IMR-90 (cell line): Measurements from ENCODE around the gene CA4. TPM values are rescaled to one million over a fixed set of nuclear protein-coding genes. Genes with fewer than 3 reads are reported as not detected.

Source experiments
- ATAC-seq: fragments of 200-7000 bp; cut with Tn5 transposase; 2 replicates; pipeline ENCODE4 v1.9.1; 2020; ENCODE audit warnings: low read depth, mild to moderate bottlenecking, moderate library complexity
- BruUV-seq: library from RNA; stranded (reverse); fragments of 400-500 nt; replicated peaks from 2 replicates; lab custom pipeline; 2021; lab: Mats Ljungman, UMichigan
- CTCF ChIA-PET: fragments of 300-600 bp; formaldehyde crosslinking; extraction: SDS; loops from one replicate; lab custom pipeline; 2021; ENCODE audit warnings: antibody characterized with exemption; lab: Yijun Ruan, JAX
- POLR2A ChIA-PET: fragments of 300-600 bp; sonication (Branson Sonifier 250); formaldehyde crosslinking; loops from one replicate; lab custom pipeline; 2022; ENCODE audit warnings: antibody characterized with exemption; ENCODE audit not compliant: unreplicated experiment; lab: Charles Lee
- DNase-seq: peaks from one replicate; pipeline ENCODE4 v3.0.0; 2013
- H2AFZ ChIP-seq: replicated peaks from 2 replicates; pipeline ENCODE3; 2013; ENCODE audit warnings: low read length, mild to moderate bottlenecking; ENCODE audit not compliant: poor library complexity
- H2AK5ac ChIP-seq: 2 replicates; pipeline ENCODE4 v1.6.1; 2013; ENCODE audit warnings: low read depth, low read length, inconsistent platforms
- H2AK9ac ChIP-seq: replicated peaks from 2 replicates; pipeline ENCODE3; 2013; ENCODE audit warnings: mild to moderate bottlenecking, low read depth, low read length, moderate library complexity; ENCODE audit not compliant: poor library complexity
- H2BK120ac ChIP-seq: 2 replicates; pipeline ENCODE4 v1.6.1; 2013; ENCODE audit warnings: low read depth, low read length, inconsistent platforms
- H2BK15ac ChIP-seq: 3 replicates; pipeline ENCODE4 v1.6.1; 2013; ENCODE audit warnings: low read depth, low read length, inconsistent platforms
- H2BK20ac ChIP-seq: 2 replicates; pipeline ENCODE4 v1.6.1; 2013; ENCODE audit warnings: low read depth, mild to moderate bottlenecking, inconsistent platforms, low read length, moderate library complexity
- H2BK5ac ChIP-seq: 2 replicates; pipeline ENCODE4 v1.6.1; 2013; ENCODE audit warnings: mild to moderate bottlenecking, low read depth, low read length, inconsistent platforms; ENCODE audit not compliant: poor library complexity, severe bottlenecking
- H3K14ac ChIP-seq: replicated peaks from 2 replicates; pipeline ENCODE4 v1.6.1; 2013; ENCODE audit warnings: low read depth, low read length, inconsistent platforms
- H3K18ac ChIP-seq: 2 replicates; pipeline ENCODE4 v1.6.1; 2013; ENCODE audit warnings: low read depth, low read length, control low read depth
- H3K23ac ChIP-seq: 2 replicates; pipeline ENCODE4 v1.6.1; 2013; ENCODE audit warnings: low read depth, low read length, inconsistent platforms
- H3K27ac ChIP-seq: 2 replicates; pipeline ENCODE4 v1.5.1; 2013; ENCODE audit warnings: mild to moderate bottlenecking, control low read depth, low read length; ENCODE audit not compliant: insufficient read depth
- H3K27me3 ChIP-seq: 2 replicates; pipeline ENCODE4 v1.6.1; 2013; ENCODE audit warnings: low read length; ENCODE audit not compliant: control insufficient read depth, insufficient read depth
- H3K36me3 ChIP-seq: 2 replicates; pipeline ENCODE4 v1.6.1; 2013; ENCODE audit warnings: low read length, mixed read lengths; ENCODE audit not compliant: control insufficient read depth, insufficient read depth
- H3K4ac ChIP-seq: 2 replicates; pipeline ENCODE4 v1.6.1; 2013; ENCODE audit warnings: low read depth, low read length, inconsistent platforms
- H3K4me1 ChIP-seq: 2 replicates; pipeline ENCODE4 v1.6.1; 2013; ENCODE audit warnings: low read length, mixed read lengths; ENCODE audit not compliant: control insufficient read depth, insufficient read depth
- H3K4me2 ChIP-seq: 2 replicates; pipeline ENCODE4 v1.6.1; 2013; ENCODE audit warnings: low read depth, mild to moderate bottlenecking, control low read depth, low read length, moderate library complexity
- H3K4me3 ChIP-seq: 2 replicates; pipeline ENCODE4 v1.5.1; 2013; ENCODE audit warnings: low read depth, mild to moderate bottlenecking, control low read depth, low read length, moderate library complexity; ENCODE audit not compliant: insufficient read depth
- H3K56ac ChIP-seq: 2 replicates; pipeline ENCODE4 v1.6.1; 2013; ENCODE audit warnings: low read length, inconsistent platforms; ENCODE audit not compliant: insufficient read depth; ENCODE audit errors: extremely low read depth
- H3K79me1 ChIP-seq, 2 experiments: 2 replicates each; pipeline ENCODE4 v1.6.1; 2013; ENCODE audit warnings: low read length in 2 of 2, inconsistent platforms in 1 of 2, low read depth in 1 of 2
- H3K9ac ChIP-seq: 2 replicates; pipeline ENCODE4 v1.6.1; 2013; ENCODE audit warnings: low read depth, low read length, control low read depth
- H3K9me1 ChIP-seq: 2 replicates; pipeline ENCODE4 v1.6.1; 2013; ENCODE audit warnings: low read length, inconsistent platforms; ENCODE audit not compliant: insufficient read depth
- H3K9me3 ChIP-seq: 2 replicates; pipeline ENCODE4 v1.6.1; 2013; ENCODE audit warnings: low read length; ENCODE audit not compliant: control insufficient read depth, insufficient read depth
- H4K20me1 ChIP-seq: 2 replicates; pipeline ENCODE4 v1.6.1; 2013; ENCODE audit warnings: low read length, inconsistent platforms; ENCODE audit not compliant: insufficient read depth
- H4K5ac ChIP-seq: 2 replicates; pipeline ENCODE4 v1.6.1; 2013; ENCODE audit warnings: mild to moderate bottlenecking, low read depth, low read length, control low read depth
- H4K8ac ChIP-seq, 2 experiments: 2 replicates each; pipeline ENCODE4 v1.6.1; 2013; ENCODE audit warnings: low read depth in 2 of 2, low read length in 2 of 2, control low read depth in 1 of 2, inconsistent platforms in 1 of 2
- H4K91ac ChIP-seq: 2 replicates; pipeline ENCODE4 v1.6.1; 2013; ENCODE audit warnings: low read depth, low read length, inconsistent platforms; ENCODE audit not compliant: insufficient read depth
- BHLHE40 ChIP-seq: fragments of 150-350 bp; IDR thresholded peaks from 2 replicates; pipeline ENCODE4 v1.6.1; 2016; ENCODE audit warnings: mild to moderate bottlenecking, low read depth, low read length
- CEBPB ChIP-seq: IDR thresholded peaks from 2 replicates; pipeline ENCODE4 v1.6.1; 2012; ENCODE audit warnings: low read depth, low read length, improper control_type of control experiment
- CHD1 ChIP-seq: IDR thresholded peaks from 2 replicates; pipeline ENCODE4 v1.6.1; 2012; ENCODE audit warnings: low read depth, low read length, improper control_type of control experiment
- CTCF ChIP-seq: conservative IDR thresholded peaks from 2 replicates; pipeline ENCODE4 v1.5.1; 2012; ENCODE audit warnings: mild to moderate bottlenecking, low read depth, low read length, improper control_type of control experiment
- FOS ChIP-seq: fragments of 150-350 bp; IDR thresholded peaks from 2 replicates; pipeline ENCODE4 v1.6.1; 2016; ENCODE audit warnings: low read depth, low read length
- MAFK ChIP-seq: IDR thresholded peaks from 2 replicates; pipeline ENCODE4 v1.6.1; 2012; ENCODE audit warnings: low read depth, low read length, improper control_type of control experiment
- MAZ ChIP-seq: IDR thresholded peaks from 2 replicates; pipeline ENCODE4 v1.6.1; 2012; ENCODE audit warnings: low read depth, mild to moderate bottlenecking, low read length, improper control_type of control experiment, moderate library complexity, borderline replicate concordance
- MXI1 ChIP-seq: IDR thresholded peaks from 2 replicates; pipeline ENCODE4 v1.6.1; 2012; ENCODE audit warnings: low read depth, mild to moderate bottlenecking, low read length, moderate library complexity, borderline replicate concordance
- NFE2L2 ChIP-seq: fragments of 150-350 bp; IDR thresholded peaks from 2 replicates; pipeline ENCODE4 v1.6.1; 2016; ENCODE audit warnings: low read depth, mild to moderate bottlenecking, low read length
- POLR2A ChIP-seq: IDR thresholded peaks from 2 replicates; pipeline ENCODE4 v1.6.1; 2012; ENCODE audit warnings: mild to moderate bottlenecking, low read depth, low read length
- RAD21 ChIP-seq: IDR thresholded peaks from 2 replicates; pipeline ENCODE4 v1.6.1; 2012; ENCODE audit warnings: low read length, improper control_type of control experiment
- RCOR1 ChIP-seq: IDR thresholded peaks from 2 replicates; pipeline ENCODE4 v1.6.1; 2012; ENCODE audit warnings: mild to moderate bottlenecking, low read length, improper control_type of control experiment; ENCODE audit not compliant: insufficient replicate concordance
- RFX5 ChIP-seq: IDR thresholded peaks from 2 replicates; pipeline ENCODE4 v1.8.0; 2012; ENCODE audit warnings: low read depth, mild to moderate bottlenecking, low read length, moderate library complexity
- SMC3 ChIP-seq: fragments of 150-350 bp; IDR thresholded peaks from 2 replicates; pipeline ENCODE4 v1.6.1; 2016; ENCODE audit warnings: low read depth, mild to moderate bottlenecking, antibody characterized with exemption, low read length, moderate library complexity
- USF2 ChIP-seq: fragments of 150-350 bp; IDR thresholded peaks from 2 replicates; pipeline ENCODE4 v1.6.1; 2017; ENCODE audit warnings: mild to moderate bottlenecking, antibody characterized with exemption, low read length, low read depth
- WGBS, 2 experiments: methylation state at CpG; one replicate each; pipeline versions ENCODE4 v1.1.5 to v1.1.7; 2013; ENCODE audit warnings: missing lambda C conversion rate in 2 of 2; ENCODE audit not compliant: insufficient read length in 1 of 2; ENCODE audit errors: extremely low coverage in 2 of 2; 5-methylcytosine and 5-hydroxymethylcytosine counted together
- dilution Hi-C: fragments of 300-500 bp; cut with HindIII; formaldehyde crosslinking; loops from one replicate; pipeline ENCODE4 v1.14.3; 2018; ENCODE audit warnings: low sequenced_read_pairs; ENCODE audit not compliant: unreplicated experiment
- in situ Hi-C: fragments of 300-500 bp; cut with MboI; formaldehyde crosslinking; loops from 3 replicates; pipeline ENCODE4 v1.14.3; 2019; ENCODE audit warnings: low sequenced_read_pairs, inconsistent platforms, mixed read lengths
- intact Hi-C: fragments of 100-400 bp; cut with micrococcal nuclease; formaldehyde crosslinking; loops from 2 replicates; pipeline ENCODE4 v1.10.0; 2022
- polyA plus RNA-seq, 3 experiments: library from polyadenylated mRNA; depleted of rRNA; stranded (reverse); fragments of >200 nt; gene quantifications; 2 replicates each; pipeline ENCODE4 v1.2.3, GENCODE V29; 2012; ENCODE audit warnings: low replicate concordance in 1 of 3
- total RNA-seq: library from RNA; depleted of rRNA; stranded (reverse); fragments of >200 nt; gene quantifications from 2 replicates; pipeline ENCODE4 v1.2.3, GENCODE V29; 2012
- TF ChIP-seq, protein P1 (sequence below): fragments of 150-350 bp; IDR thresholded peaks from 2 replicates; pipeline ENCODE4 v1.6.1; 2016; ENCODE audit warnings: low read depth, mild to moderate bottlenecking, low read length, moderate library complexity, borderline replicate concordance

CA4 gene
- total and polyA plus RNA-seq, 2 of the 4 experiments (the other 2 are of a cell fraction), result not detected

DNA sequence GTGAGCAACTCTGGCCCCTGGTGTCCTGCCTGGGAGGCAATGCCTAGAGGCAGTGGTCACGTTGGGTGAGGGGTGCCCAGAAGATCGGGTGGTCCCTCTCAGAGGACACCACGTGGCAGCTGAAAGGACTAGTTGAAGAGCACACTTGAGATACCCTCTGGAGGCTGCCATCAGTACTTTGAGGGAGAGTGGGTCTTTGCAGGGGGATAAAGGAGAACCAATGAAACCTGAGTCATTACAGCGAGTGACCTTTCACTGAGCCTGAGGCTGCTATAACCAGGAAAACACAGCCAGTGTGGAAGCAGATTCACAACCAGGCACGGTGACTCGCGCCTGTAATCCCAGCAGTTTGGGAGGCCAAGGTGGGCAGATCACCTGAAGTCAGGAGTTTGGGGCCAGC, 18.9 kb downstream of the CA4 start:
- Histone ChIP-seq H2BK120ac (no peak overlapping the region), H3K4me3 (no peak overlapping the region), H4K8ac (no peak overlapping the region), H3K9me3 (no peaks in the 10 kb centered on the region), H3K4me1 (peaks cover 8% of the 10 kb centered on the region), H3K36me3 (no peaks in the 10 kb centered on the region; the same call in 1 of the 2 replicates), H3K79me1 (no peaks in the 10 kb centered on the region), H3K4me2 (no peak overlapping the region), H3K23ac (no peak overlapping the region), H2AK5ac (no peak overlapping the region), H2BK15ac (no peak overlapping the region), H4K5ac (no peak overlapping the region), H4K91ac (no peak overlapping the region), H3K27me3 (peaks cover 5% of the 10 kb centered on the region), H3K4ac (no peak overlapping the region), H3K14ac (no peak overlapping the region), H2BK5ac (no peak overlapping the region), H3K27ac (no peak overlapping the region), H2AFZ (no peak overlapping the region), H3K9ac (no peak overlapping the region), H2AK9ac (no peak overlapping the region), H3K9me1 (peaks cover 16% of the 10 kb centered on the region), H3K18ac (no peak overlapping the region), H2BK20ac (no peak overlapping the region), H3K56ac (no peak overlapping the region), H4K20me1 (no peaks in the 10 kb centered on the region)
- ATAC-seq, result no peak
- ChIA-PET POLR2A (no interaction called here), CTCF (no interaction called here)
- intact Hi-C loops (no loop called here), in situ Hi-C loops (no loop called here), dilution Hi-C loops (no loop called here)
- no peak for TF ChIP-seq FOS
- TF ChIP-seq BHLHE40, result no peak
- no peak for TF ChIP-seq CHD1
- no peak for TF ChIP-seq POLR2A
- TF ChIP-seq RFX5, result no peak
- TF ChIP-seq CEBPB, result no peak
- no peak for TF ChIP-seq CTCF
- no peak for TF ChIP-seq USF2
- TF ChIP-seq RAD21, result no peak
- TF ChIP-seq, protein P1, sequence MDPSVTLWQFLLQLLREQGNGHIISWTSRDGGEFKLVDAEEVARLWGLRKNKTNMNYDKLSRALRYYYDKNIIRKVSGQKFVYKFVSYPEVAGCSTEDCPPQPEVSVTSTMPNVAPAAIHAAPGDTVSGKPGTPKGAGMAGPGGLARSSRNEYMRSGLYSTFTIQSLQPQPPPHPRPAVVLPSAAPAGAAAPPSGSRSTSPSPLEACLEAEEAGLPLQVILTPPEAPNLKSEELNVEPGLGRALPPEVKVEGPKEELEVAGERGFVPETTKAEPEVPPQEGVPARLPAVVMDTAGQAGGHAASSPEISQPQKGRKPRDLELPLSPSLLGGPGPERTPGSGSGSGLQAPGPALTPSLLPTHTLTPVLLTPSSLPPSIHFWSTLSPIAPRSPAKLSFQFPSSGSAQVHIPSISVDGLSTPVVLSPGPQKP, result no peak
- no peak for TF ChIP-seq NFE2L2
- TF ChIP-seq SMC3, result no peak
- TF ChIP-seq MAZ, result no peak
- TF ChIP-seq RCOR1, result no peak
- TF ChIP-seq MXI1, result no peak
- no peak for TF ChIP-seq MAFK
- WGBS, 2 experiments, result 82% methylated on average over 2 of the region's 7 CpGs; no CpG with 5 or more reads in 1 of the 2 experiments
- no peak for DNase-seq
- no TSS peak for BruUV-seq
